Right lobe of liver (tissue), 6 donors: ENCODE measurements around the gene MUSTN1. TPM values are rescaled to one million over a fixed set of nuclear protein-coding genes. Genes with fewer than 3 reads are reported as not detected.
A peak's percentile ranks its signal among the peaks of the same experiment; 100 is the strongest.

Source experiments
- ATAC-seq, 4 donors: fragments of 200-7000 bp; cut with Tn5 transposase; one replicate each; pipeline ENCODE4 v1.9.1; 2020; ENCODE audit warnings: mild to moderate bottlenecking in 4 of 4, moderate library complexity in 4 of 4
- DNase-seq, 3 donors: peaks; one replicate each; pipeline ENCODE4 v3.0.0-alpha.2; 2020
- H3K27ac ChIP-seq, 3 donors: fragments of 200-600 bp; one replicate each; pipeline ENCODE4 v1.8.0; 2022
- H3K27me3 ChIP-seq, 2 donors: fragments of 200-600 bp; one replicate each; pipeline ENCODE4 v1.8.0; 2022
- H3K36me3 ChIP-seq, 4 donors: fragments of 200-600 bp; sonication (generic) in 1 of 4; one replicate each; pipeline versions ENCODE4 v1.5.1 to v1.8.0; 2017 to 2022; ENCODE audit warnings: control low read depth in 1 of 4
- H3K4me1 ChIP-seq, 4 donors: fragments of 200-600 bp; sonication (generic) in 1 of 4; one replicate each; pipeline versions ENCODE4 v1.5.1 to v1.8.0; 2017 to 2022; ENCODE audit warnings: control low read depth in 1 of 4
- H3K4me3 ChIP-seq, 3 donors: fragments of 200-600 bp; one replicate each; pipeline ENCODE4 v1.8.0; 2022
- H3K9me3 ChIP-seq, 4 donors: fragments of 200-600 bp; sonication (generic) in 1 of 4; one replicate each; pipeline versions ENCODE4 v1.5.1 to v1.8.0; 2017 to 2022; ENCODE audit warnings: control low read depth in 1 of 4
- CTCF ChIP-seq, 4 donors: fragments of 200-600 bp in 3 of 4; fragments of 450-650 bp in 1 of 4; IDR thresholded peaks; one replicate each; pipeline versions ENCODE4 v1.5.1 to v1.8.0; 2016 to 2022; ENCODE audit warnings: antibody characterized with exemption in 4 of 4, mild to moderate bottlenecking in 2 of 4
- POLR2A ChIP-seq: fragments of 450-650 bp; IDR thresholded peaks from one replicate; pipeline ENCODE4 v1.6.1; 2017; ENCODE audit warnings: antibody characterized with exemption, mild to moderate bottlenecking
- WGBS: methylation state at CpG from one replicate; pipeline ENCODE4 v1.1.6; 2018; ENCODE audit warnings: low coverage, low lambda C conversion rate; ENCODE audit not compliant: insufficient coverage; ENCODE audit errors: missing lambda C conversion rate; 5-methylcytosine and 5-hydroxymethylcytosine counted together
- intact Hi-C, 2 donors: fragments of 100-400 bp; cut with DNase I; formaldehyde crosslinking; loops; one replicate each; pipeline versions ENCODE4 v1.11.2 to v1.14.1; 2022
- total RNA-seq, 6 experiments: library from RNA; depleted of rRNA in 2 of 6; stranded (reverse); fragments of >200 nt in 2 of 6; fragmentation: NEBNext Ultra II Directional in 3 of 6; extraction: Animal tissue kit (Norgen Biotek cat#: 25700) in 3 of 6; gene quantifications; one replicate each; pipeline versions ENCODE4 v1.1.0 to v1.2.4, GENCODE V29; 2016 to 2023
- donor health status: DM: no; HTN: yes; CAD: no.
- donor health status: DM: no; HTN: no; CAD: no.
- donor health status: DM: no; HTN: no; CAD: no.
- donor health status: DM: no; HTN: yes; CAD: no.
- donor health status: DM: no; HTN: yes; CAD: no.

Gene MUSTN1
- total RNA-seq, 6 experiments from 2014 or later: 0.59 to 9.9 (median 5.7) TPM; not detected in 2

- TF ChIP-seq CTCF (IDR thresholded peaks at IDR 0.05) (no peak), POLR2A (peak; percentile 54)
- Histone ChIP-seq H3K4me3 (peak overlapping the region; percentile 48 to 75 (median 70)), H3K36me3 (peaks cover 0 to 56% (median 24%) of the 10 kb centered on the region in 4 donors), H3K9me3 (no peaks in the 10 kb centered on the region), H3K27ac (peak overlapping the region; percentile 75 to 90 (median 89)), H3K27me3 (no peaks in the 10 kb centered on the region), H3K4me1 (peaks cover 2 to 81% (median 40%) of the 10 kb centered on the region in 4 donors)
- DNase-seq (peak; percentile 66 to 87 (median 85)), ATAC-seq (peak; percentile 29 to 64 (median 58))
- intact Hi-C loops: no loop called here
- 6% methylated on average over 3 of the region's 9 CpGs for WGBS
These were observed 39.4 kb downstream of the MUSTN1 start for GRCh38 chr3:52795298-52795900.

GRCh38 chr3:52794612-52795099, 40.2 kb downstream of the MUSTN1 start, which contains the start of gene ITIH3:
ITIH3 (plus strand) TSS chr3:52794796; CDS start chr3:52794804, 8 bp downstream.
- WGBS: 44% methylated on average over 4 of the region's 10 CpGs
- Histone ChIP-seq H3K4me3 (peak within 1 kb of the TSS; percentile 48 to 75 (median 70)), H3K27me3 (no peaks in the 10 kb centered on the region), H3K4me1 (peaks cover 2 to 83% (median 40%) of the 10 kb centered on the region in 4 donors), H3K9me3 (no peaks in the 10 kb centered on the region), H3K27ac (peak within 1 kb of the TSS; percentile 75 to 90 (median 89)), H3K36me3 (peaks cover 0 to 56% (median 19%) of the 10 kb centered on the region in 4 donors)
- TF ChIP-seq POLR2A: peak; percentile 94
- TF ChIP-seq CTCF (IDR thresholded peaks at IDR 0.05): no peak
- intact Hi-C loops: no loop called here
- DNase-seq (peak; percentile 89 to 93 (median 90)), ATAC-seq (peak; percentile 65 to 80 (median 75))

DNA sequence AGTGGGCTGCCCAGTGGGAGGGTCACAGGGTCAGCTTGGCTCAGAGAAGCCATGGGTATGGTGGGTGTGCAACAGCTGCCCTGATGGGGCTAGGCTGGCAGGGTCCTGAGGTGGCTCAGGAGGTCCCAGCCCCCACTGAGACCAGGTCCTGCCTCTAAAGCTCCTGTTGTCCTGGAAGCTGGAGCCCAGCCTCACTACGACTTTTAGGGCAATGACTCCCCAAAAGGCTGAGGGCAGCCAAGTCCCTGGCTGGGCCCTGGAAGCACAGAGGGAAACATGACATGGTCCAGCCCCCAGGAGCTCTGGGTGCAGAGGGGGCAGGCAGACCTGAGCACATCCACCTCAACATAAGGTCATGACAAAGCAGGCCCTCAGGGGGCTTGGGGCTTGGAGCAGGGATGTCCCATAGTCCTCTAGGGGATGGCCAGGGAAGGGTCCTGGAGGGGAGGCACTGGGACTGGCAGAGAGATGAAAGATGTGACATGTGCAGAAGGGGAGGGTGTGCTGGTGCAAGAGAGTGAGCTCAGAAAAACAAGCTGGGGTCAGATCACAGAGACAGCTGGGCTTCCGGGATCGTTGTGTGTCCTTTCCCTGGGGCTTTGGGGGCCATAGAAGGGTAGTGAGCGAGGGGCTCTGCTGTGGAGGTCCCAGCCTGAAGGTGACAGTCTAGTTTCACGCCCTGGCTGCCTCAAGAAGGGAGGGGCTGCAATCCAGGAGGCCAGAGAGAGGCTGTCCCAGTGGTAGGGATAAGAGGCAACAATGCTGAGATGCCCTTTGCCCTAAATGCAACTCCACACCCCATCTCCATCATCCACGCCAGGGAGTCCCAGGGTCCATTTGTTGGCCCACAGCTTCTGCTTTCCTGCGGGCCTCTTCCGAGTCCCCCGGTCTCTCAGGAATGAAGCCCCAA, 40.9 kb downstream of the MUSTN1 start:
- intact Hi-C loops: no loop called here
- Histone ChIP-seq H3K4me3 (peak overlapping the region; percentile 48 to 75 (median 70)), H3K27ac (peak overlapping the region; percentile 75 to 90 (median 89)), H3K27me3 (no peaks in the 10 kb centered on the region), H3K36me3 (peaks cover 0 to 55% (median 16%) of the 10 kb centered on the region in 4 donors), H3K4me1 (peaks cover 2 to 81% (median 37%) of the 10 kb centered on the region in 4 donors), H3K9me3 (no peaks in the 10 kb centered on the region)
- TF ChIP-seq POLR2A (no peak), CTCF (IDR thresholded peaks at IDR 0.05) (no peak)
- ATAC-seq (peak; percentile 39 to 60 (median 57)), DNase-seq (no peak)
- 40% methylated on average over 9 of the region's 9 CpGs for WGBS

- peaks cover 0 to 57% (median 16%) of the 10 kb centered on the region in 4 donors for H3K36me3 ChIP-seq
- peak; percentile 2 to 23 (median 6) for ATAC-seq
- no peak for DNase-seq
- no peaks in the 10 kb centered on the region for H3K9me3 ChIP-seq
- H3K27ac ChIP-seq: peak overlapping the region; percentile 75 to 90 (median 89)
- intact Hi-C loops: no loop called here
- no peak overlapping the region for H3K4me3 ChIP-seq
- H3K4me1 ChIP-seq: peaks cover 2 to 81% (median 34%) of the 10 kb centered on the region in 4 donors
- WGBS: 40% methylated on average over 5 of the region's 18 CpGs
- H3K27me3 ChIP-seq: no peaks in the 10 kb centered on the region
- TF ChIP-seq CTCF (IDR thresholded peaks at IDR 0.05) (no peak), POLR2A (no peak)
These were observed 41.7 kb downstream of the MUSTN1 start for GRCh38 chr3:52792961-52793695.
